Measurements from ENCODE around the gene MORN1. TPM values are rescaled to one million over a fixed set of nuclear protein-coding genes. Genes with fewer than 3 reads are reported as not detected.
A peak's percentile ranks its signal among the peaks of the same experiment; 100 is the strongest.

MORN1 gene
- total and polyA plus RNA-seq, 2 experiments from 2014 or later, result 10.8 to 24.4 TPM

- no peak for TF ChIP-seq CTCF (IDR thresholded peaks at IDR 0.05; ENCODE audit: low read depth, low read length)
- Histone ChIP-seq H3K4me3 (no peak overlapping the region), H3K9me3 (ENCODE audit: low read depth) (no peaks in the 10 kb centered on the region), H3K27ac (no peak overlapping the region), H3K27me3 (no peaks in the 10 kb centered on the region), H3K4me1 (ENCODE audit: low read depth) (peaks cover 22% of the 10 kb centered on the region), H3K36me3 (no peaks in the 10 kb centered on the region)
- DNase-seq (ENCODE audit: low read depth in 1 of 2, low spot score in 1 of 2), result no peak
Observed at GRCh38 chr1:2282556-2283270, 108.6 kb downstream of the MORN1 start.

- peaks cover 34% of the 10 kb centered on the region for H3K4me1 ChIP-seq (ENCODE audit: low read depth)
- DNase-seq (ENCODE audit: low read depth in 1 of 2, low spot score in 1 of 2), result no peak
- peak overlapping the region; percentile 84 for H3K27ac ChIP-seq
- H3K36me3 ChIP-seq, result no peaks in the 10 kb centered on the region
- H3K4me3 ChIP-seq, result no peak overlapping the region
- no peak for TF ChIP-seq CTCF (IDR thresholded peaks at IDR 0.05; ENCODE audit: low read depth, low read length)
- H3K9me3 ChIP-seq (ENCODE audit: low read depth), result no peaks in the 10 kb centered on the region
- no peaks in the 10 kb centered on the region for H3K27me3 ChIP-seq
Observed at GRCh38 chr1:2279817-2280216, 111.5 kb downstream of the MORN1 start.

- no peak for TF ChIP-seq CTCF (IDR thresholded peaks at IDR 0.05; ENCODE audit: low read depth, low read length)
- no peak overlapping the region for H3K4me3 ChIP-seq
- peak; percentile 84 to 98 for DNase-seq (ENCODE audit: low read depth in 1 of 2, low spot score in 1 of 2)
- no peaks in the 10 kb centered on the region for H3K9me3 ChIP-seq (ENCODE audit: low read depth)
- peaks cover 35% of the 10 kb centered on the region for H3K4me1 ChIP-seq (ENCODE audit: low read depth)
- no peaks in the 10 kb centered on the region for H3K36me3 ChIP-seq
- H3K27me3 ChIP-seq, result no peaks in the 10 kb centered on the region
- peak overlapping the region; percentile 84 for H3K27ac ChIP-seq
Observed at GRCh38 chr1:2279210-2279639, 112.1 kb downstream of the MORN1 start.

GRCh38 chr1:2278591-2279209, 112.7 kb downstream of the MORN1 start:
- no peaks in the 10 kb centered on the region for H3K36me3 ChIP-seq
- peak overlapping the region; percentile 84 for H3K27ac ChIP-seq

More at GRCh38 chr1:2278591-2279209, 112.7 kb downstream of the MORN1 start:
- Histone ChIP-seq H3K27me3 (no peaks in the 10 kb centered on the region), H3K4me3 (no peak overlapping the region), H3K4me1 (ENCODE audit: low read depth) (peaks cover 30% of the 10 kb centered on the region), H3K9me3 (ENCODE audit: low read depth) (no peaks in the 10 kb centered on the region)
- TF ChIP-seq CTCF (IDR thresholded peaks at IDR 0.05; ENCODE audit: low read depth, low read length), result no peak
- no peak for DNase-seq (ENCODE audit: low read depth in 1 of 2, low spot score in 1 of 2)

All from cardiac muscle cell (in vitro differentiated cells and primary cell).